DND-41 (cell line): ENCODE measurements around the gene MAGEB5.

ENCODE experiments used
- EZH2 ChIP-seq: IDR thresholded peaks from 3 replicates; pipeline ENCODE4 v1.6.1; 2012; ENCODE audit warnings: borderline replicate concordance, low read depth, mild to moderate bottlenecking, moderate library complexity, low read length, inconsistent platforms; ENCODE audit not compliant: severe bottlenecking
- TF ChIP-seq, protein P1 (sequence below): IDR thresholded peaks from 2 replicates; pipeline ENCODE4 v1.5.1; 2012; ENCODE audit warnings: borderline replicate concordance, low read length, moderate library complexity, mild to moderate bottlenecking; ENCODE audit not compliant: poor library complexity, severe bottlenecking; ENCODE audit errors: extremely low read depth

GRCh38 chrX:26262121-26262523, 46.2 kb downstream of the MAGEB5 start:
- TF ChIP-seq, protein P1, sequence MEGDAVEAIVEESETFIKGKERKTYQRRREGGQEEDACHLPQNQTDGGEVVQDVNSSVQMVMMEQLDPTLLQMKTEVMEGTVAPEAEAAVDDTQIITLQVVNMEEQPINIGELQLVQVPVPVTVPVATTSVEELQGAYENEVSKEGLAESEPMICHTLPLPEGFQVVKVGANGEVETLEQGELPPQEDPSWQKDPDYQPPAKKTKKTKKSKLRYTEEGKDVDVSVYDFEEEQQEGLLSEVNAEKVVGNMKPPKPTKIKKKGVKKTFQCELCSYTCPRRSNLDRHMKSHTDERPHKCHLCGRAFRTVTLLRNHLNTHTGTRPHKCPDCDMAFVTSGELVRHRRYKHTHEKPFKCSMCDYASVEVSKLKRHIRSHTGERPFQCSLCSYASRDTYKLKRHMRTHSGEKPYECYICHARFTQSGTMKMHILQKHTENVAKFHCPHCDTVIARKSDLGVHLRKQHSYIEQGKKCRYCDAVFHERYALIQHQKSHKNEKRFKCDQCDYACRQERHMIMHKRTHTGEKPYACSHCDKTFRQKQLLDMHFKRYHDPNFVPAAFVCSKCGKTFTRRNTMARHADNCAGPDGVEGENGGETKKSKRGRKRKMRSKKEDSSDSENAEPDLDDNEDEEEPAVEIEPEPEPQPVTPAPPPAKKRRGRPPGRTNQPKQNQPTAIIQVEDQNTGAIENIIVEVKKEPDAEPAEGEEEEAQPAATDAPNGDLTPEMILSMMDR: no peak
- no peak for TF ChIP-seq EZH2
